Osteocyte (in vitro differentiated cells): Measurements from ENCODE around the gene HAGHL. TPM values are rescaled to one million over a fixed set of nuclear protein-coding genes. Genes with fewer than 3 reads are reported as not detected.
"Not testable (repeated sequence)": the region's sequence is repeated elsewhere in the genome, so short reads cannot be mapped to it uniquely, and the experiment has no call there.

Experiments
- DNase-seq: peaks from one replicate; pipeline ENCODE4 v3.0.0; 2021; ENCODE audit warnings: mixed read lengths; ENCODE audit not compliant: unreplicated experiment; ENCODE audit errors: extremely low spot score
- H3K27ac Mint-ChIP-seq: one replicate; pipeline ENCODE4 v1.8.0; 2021; ENCODE audit warnings: mild to moderate bottlenecking, mixed read lengths; ENCODE audit not compliant: unreplicated experiment
- H3K27me3 Mint-ChIP-seq: one replicate; pipeline ENCODE4 v1.8.0; 2021; ENCODE audit warnings: mixed read lengths; ENCODE audit not compliant: unreplicated experiment
- H3K36me3 Mint-ChIP-seq: one replicate; pipeline ENCODE4 v1.8.0; 2021; ENCODE audit warnings: mixed read lengths; ENCODE audit not compliant: unreplicated experiment
- H3K4me1 Mint-ChIP-seq: one replicate; pipeline ENCODE4 v1.8.0; 2021; ENCODE audit warnings: mixed read lengths; ENCODE audit not compliant: unreplicated experiment
- H3K4me3 Mint-ChIP-seq: one replicate; pipeline ENCODE4 v1.8.0; 2021; ENCODE audit warnings: mild to moderate bottlenecking, moderate library complexity, mixed read lengths; ENCODE audit not compliant: unreplicated experiment
- H3K9me3 Mint-ChIP-seq: one replicate; pipeline ENCODE4 v1.8.0; 2021; ENCODE audit warnings: mixed read lengths; ENCODE audit not compliant: unreplicated experiment
- CTCF ChIP-seq: fragments of 200-600 bp; sonication (generic); IDR thresholded peaks from 2 replicates; pipeline ENCODE4 v1.5.0; 2021; ENCODE audit warnings: antibody characterized with exemption, mild to moderate bottlenecking, moderate library complexity
- total RNA-seq: library from RNA; stranded (reverse); gene quantifications from 2 replicates; pipeline ENCODE4 v1.2.1, GENCODE V29; 2021

Gene HAGHL
- total RNA-seq, 1 donor from 2014 or later, result 17.3 TPM

GRCh38 chr16:739560-740458, 12.9 kb downstream of the HAGHL start:
- no peak for TF ChIP-seq CTCF
- no peak for DNase-seq
- H3K9me3 Mint-ChIP-seq, result no peaks in the 10 kb centered on the region
- H3K27me3 Mint-ChIP-seq, result no peaks in the 10 kb centered on the region
- H3K4me1 Mint-ChIP-seq, result peaks cover 8% of the 10 kb centered on the region
- peaks cover 10% of the 10 kb centered on the region for H3K36me3 Mint-ChIP-seq
- H3K4me3 Mint-ChIP-seq, result peak overlapping the region; percentile 79
- H3K27ac Mint-ChIP-seq, result peak overlapping the region; percentile 23

GRCh38 chr16:740459-740763, 13.5 kb downstream of the HAGHL start:
- Mint-ChIP-seq H3K9me3 (no peaks in the 10 kb centered on the region), H3K4me3 (peak overlapping the region; percentile 79), H3K27me3 (no peaks in the 10 kb centered on the region), H3K4me1 (peaks cover 8% of the 10 kb centered on the region), H3K36me3 (peaks cover 7% of the 10 kb centered on the region), H3K27ac (no peak overlapping the region)
- TF ChIP-seq CTCF, result no peak
- DNase-seq, result peak; percentile 82

GRCh38 chr16:740764-741505, 14.0 kb downstream of the HAGHL start, which contains the start of gene CIAO3:
Gene CIAO3 (minus strand): TSS chr16:740997. CDS start chr16:740985, 12 bp downstream.
- Mint-ChIP-seq H3K27ac (peak within 1 kb of the TSS; percentile 23), H3K36me3 (peaks cover 5% of the 10 kb centered on the region), H3K4me3 (peak within 1 kb of the TSS; percentile 79), H3K9me3 (no peaks in the 10 kb centered on the region), H3K27me3 (no peaks in the 10 kb centered on the region), H3K4me1 (peaks cover 8% of the 10 kb centered on the region)
- DNase-seq, result peak; percentile 97
- TF ChIP-seq CTCF, result peak; percentile 94

GRCh38 chr16:741986-742629, 15.2 kb downstream of the HAGHL start:
- TF ChIP-seq CTCF, result no peak
- Mint-ChIP-seq H3K4me1 (peaks cover 8% of the 10 kb centered on the region), H3K27ac (no peak overlapping the region), H3K27me3 (no peaks in the 10 kb centered on the region), H3K4me3 (peak overlapping the region; percentile 48), H3K9me3 (no peaks in the 10 kb centered on the region), H3K36me3 (peaks cover 5% of the 10 kb centered on the region)
- no peak for DNase-seq

GRCh38 chr16:742894-743293, 16.0 kb downstream of the HAGHL start:
- H3K4me1 Mint-ChIP-seq, H3K9me3 Mint-ChIP-seq, H3K36me3 Mint-ChIP-seq, H3K27ac Mint-ChIP-seq, H3K27me3 Mint-ChIP-seq, H3K4me3 Mint-ChIP-seq, DNase-seq: not testable (repeated sequence)
